ENCODE measurements around the gene AGAP1. TPM values are rescaled to one million over a fixed set of nuclear protein-coding genes. Genes with fewer than 3 reads are reported as not detected.

Gene AGAP1
- total RNA-seq, 1 donor: 1.1 TPM

- no peak for DNase-seq (ENCODE audit: low read depth in 2 of 3, low spot score in 2 of 3)
These were observed 677.9 kb downstream of the AGAP1 start for GRCh38 chr2:236171680-236172254.

- no peak for DNase-seq (ENCODE audit: low read depth in 2 of 3, low spot score in 2 of 3)
These were observed 678.6 kb downstream of the AGAP1 start for GRCh38 chr2:236172255-236173035.

- DNase-seq (ENCODE audit: low read depth in 2 of 3, low spot score in 2 of 3): no peak
These were observed 679.3 kb downstream of the AGAP1 start for GRCh38 chr2:236173036-236173728.

GRCh38 chr2:236173729-236174607, 680.1 kb downstream of the AGAP1 start:
- no peak for DNase-seq (ENCODE audit: low read depth in 2 of 3, low spot score in 2 of 3)

- peak in 2 of 3 donors; percentile 61 to 66 for DNase-seq (ENCODE audit: low read depth in 2 of 3, low spot score in 2 of 3)
These were observed 681.8 kb downstream of the AGAP1 start for GRCh38 chr2:236175548-236176150.

GRCh38 chr2:236176417-236176816, 682.6 kb downstream of the AGAP1 start:
- DNase-seq (ENCODE audit: low read depth in 2 of 3, low spot score in 2 of 3): peak in 1 of 3 donors; percentile 57

GRCh38 chr2:236176951-236177350, 683.1 kb downstream of the AGAP1 start:
- DNase-seq (ENCODE audit: low read depth in 2 of 3, low spot score in 2 of 3): no peak

GRCh38 chr2:236177604-236177966, 683.7 kb downstream of the AGAP1 start:
- peak in 1 of 3 donors; percentile 57 for DNase-seq (ENCODE audit: low read depth in 2 of 3, low spot score in 2 of 3)

- DNase-seq (ENCODE audit: low read depth in 2 of 3, low spot score in 2 of 3): peak in 2 of 3 donors; percentile 53 to 63
These were observed 684.4 kb downstream of the AGAP1 start for GRCh38 chr2:236177967-236178889.

GRCh38 chr2:236178890-236179235, 685.0 kb downstream of the AGAP1 start:
- no peak for DNase-seq (ENCODE audit: low read depth in 2 of 3, low spot score in 2 of 3)

GRCh38 chr2:236179236-236180075, 685.6 kb downstream of the AGAP1 start:
- DNase-seq (ENCODE audit: low read depth in 2 of 3, low spot score in 2 of 3): no peak

GRCh38 chr2:236180076-236180816, 686.4 kb downstream of the AGAP1 start:
- DNase-seq (ENCODE audit: low read depth in 2 of 3, low spot score in 2 of 3): no peak

- peak in 1 of 3 donors; percentile 60 for DNase-seq (ENCODE audit: low read depth in 2 of 3, low spot score in 2 of 3)
These were observed 687.1 kb downstream of the AGAP1 start for GRCh38 chr2:236180831-236181453.
